ENCODE results near the gene FGD5.

FGD5 gene

GRCh38 chr3:14957925-14958324, 139.2 kb downstream of the FGD5 start:
- Histone ChIP-seq H3K36me3 (ENCODE audit: control insufficient read depth, insufficient read depth, low read length) (no peaks in the 10 kb centered on the region), H3K9ac (ENCODE audit: low read length) (no peak overlapping the region), H3K27me3 (ENCODE audit: control insufficient read depth, insufficient read depth, low read length) (no peaks in the 10 kb centered on the region), H3K27ac (ENCODE audit: low read depth, low read length) (no peak overlapping the region), H3K4me1 (ENCODE audit: control insufficient read depth, insufficient read depth, low read length) (peaks cover 10% of the 10 kb centered on the region), H3K4me3 (ENCODE audit: low read length) (no peak overlapping the region)

- no peak overlapping the region for H3K4me3 ChIP-seq (ENCODE audit: low read length)
These were observed 140.7 kb downstream of the FGD5 start for GRCh38 chr3:14959359-14959943.

GRCh38 chr3:14962762-14963161, 144.0 kb downstream of the FGD5 start:
- Histone ChIP-seq H3K9ac (ENCODE audit: low read length) (no peak overlapping the region), H3K27ac (ENCODE audit: low read depth, low read length) (no peak overlapping the region), H3K36me3 (ENCODE audit: control insufficient read depth, insufficient read depth, low read length) (peaks cover 3% of the 10 kb centered on the region), H3K27me3 (ENCODE audit: control insufficient read depth, insufficient read depth, low read length) (no peaks in the 10 kb centered on the region), H3K4me1 (ENCODE audit: control insufficient read depth, insufficient read depth, low read length) (peaks cover 4% of the 10 kb centered on the region), H3K4me3 (ENCODE audit: low read length) (no peak overlapping the region)

More at GRCh38 chr3:14959359-14959943, 140.7 kb downstream of the FGD5 start:
- H3K4me1 ChIP-seq (ENCODE audit: control insufficient read depth, insufficient read depth, low read length) = peaks cover 10% of the 10 kb centered on the region
- H3K27me3 ChIP-seq (ENCODE audit: control insufficient read depth, insufficient read depth, low read length) = no peaks in the 10 kb centered on the region
- H3K9ac ChIP-seq (ENCODE audit: low read length) = no peak overlapping the region
- H3K36me3 ChIP-seq (ENCODE audit: control insufficient read depth, insufficient read depth, low read length) = no peaks in the 10 kb centered on the region
- H3K27ac ChIP-seq (ENCODE audit: low read depth, low read length) = no peak overlapping the region

- Histone ChIP-seq H3K27ac (ENCODE audit: low read depth, low read length) (no peak overlapping the region), H3K4me1 (ENCODE audit: control insufficient read depth, insufficient read depth, low read length) (no peaks in the 10 kb centered on the region), H3K36me3 (ENCODE audit: control insufficient read depth, insufficient read depth, low read length) (peaks cover 3% of the 10 kb centered on the region), H3K9ac (ENCODE audit: low read length) (no peak overlapping the region), H3K27me3 (ENCODE audit: control insufficient read depth, insufficient read depth, low read length) (no peaks in the 10 kb centered on the region), H3K4me3 (ENCODE audit: low read length) (no peak overlapping the region)
These were observed 148.5 kb downstream of the FGD5 start for GRCh38 chr3:14967285-14967684.

GRCh38 chr3:14969671-14970070, 150.9 kb downstream of the FGD5 start:
- H3K27ac ChIP-seq (ENCODE audit: low read depth, low read length) = no peak overlapping the region
- H3K27me3 ChIP-seq (ENCODE audit: control insufficient read depth, insufficient read depth, low read length) = no peaks in the 10 kb centered on the region
- no peak overlapping the region for H3K9ac ChIP-seq (ENCODE audit: low read length)
- H3K36me3 ChIP-seq (ENCODE audit: control insufficient read depth, insufficient read depth, low read length) = peaks cover 6% of the 10 kb centered on the region
- no peaks in the 10 kb centered on the region for H3K4me1 ChIP-seq (ENCODE audit: control insufficient read depth, insufficient read depth, low read length)
- H3K4me3 ChIP-seq (ENCODE audit: low read length) = no peak overlapping the region

- no peaks in the 10 kb centered on the region for H3K27me3 ChIP-seq (ENCODE audit: control insufficient read depth, insufficient read depth, low read length)
- H3K27ac ChIP-seq (ENCODE audit: low read depth, low read length) = no peak overlapping the region
- H3K4me3 ChIP-seq (ENCODE audit: low read length) = no peak overlapping the region
- peaks cover 3% of the 10 kb centered on the region for H3K36me3 ChIP-seq (ENCODE audit: control insufficient read depth, insufficient read depth, low read length)
- no peaks in the 10 kb centered on the region for H3K4me1 ChIP-seq (ENCODE audit: control insufficient read depth, insufficient read depth, low read length)
- H3K9ac ChIP-seq (ENCODE audit: low read length) = no peak overlapping the region
These were observed 157.6 kb downstream of the FGD5 start for GRCh38 chr3:14976317-14976716.

- Histone ChIP-seq H3K36me3 (ENCODE audit: control insufficient read depth, insufficient read depth, low read length) (no peaks in the 10 kb centered on the region), H3K27ac (ENCODE audit: low read depth, low read length) (no peak overlapping the region), H3K4me1 (ENCODE audit: control insufficient read depth, insufficient read depth, low read length) (no peaks in the 10 kb centered on the region), H3K27me3 (ENCODE audit: control insufficient read depth, insufficient read depth, low read length) (no peaks in the 10 kb centered on the region), H3K9ac (ENCODE audit: low read length) (no peak overlapping the region), H3K4me3 (ENCODE audit: low read length) (no peak overlapping the region)
These were observed 161.9 kb downstream of the FGD5 start for GRCh38 chr3:14980689-14981088.
